PC-9 (cell line): ENCODE data around the gene NRDC. TPM values are rescaled to one million over a fixed set of nuclear protein-coding genes. Genes with fewer than 3 reads are reported as not detected.

ENCODE experiments used
- BruUV-seq: library from RNA; stranded (reverse); fragments of 400-500 nt; replicated peaks from 2 replicates; lab custom pipeline; 2021; lab: Mats Ljungman, UMichigan
- CTCF ChIA-PET: fragments of 300-600 bp; sonication (Branson Sonifier 250); formaldehyde crosslinking; loops from one replicate; lab custom pipeline; 2022; ENCODE audit warnings: antibody characterized with exemption; lab: Charles Lee
- POLR2A ChIA-PET: fragments of 300-600 bp; sonication (Branson Sonifier 250); formaldehyde crosslinking; loops from one replicate; lab custom pipeline; 2022; ENCODE audit warnings: antibody characterized with exemption; ENCODE audit not compliant: unreplicated experiment; lab: Charles Lee
- DNase-seq, 2 experiments: peaks; one replicate each; pipeline versions ENCODE4 v3.0.0 to v3.0.0-alpha.2; 2015 to 2022; ENCODE audit warnings: mixed read lengths in 1 of 2
- H2AFZ ChIP-seq: fragments of 200-600 bp; sonication (generic); 2 replicates; pipeline ENCODE4 v1.8.1; 2017; ENCODE audit warnings: antibody characterized with exemption
- H3F3A ChIP-seq: fragments of 200-600 bp; sonication (generic); 2 replicates; pipeline ENCODE4 v1.8.1; 2017; ENCODE audit warnings: antibody characterized with exemption, mild to moderate bottlenecking, low read depth; ENCODE audit not compliant: insufficient read depth
- H3K27ac ChIP-seq: fragments of 200-600 bp; sonication (generic); 2 replicates; pipeline ENCODE4 v1.6.1; 2016; ENCODE audit warnings: mixed run types
- H3K27me3 ChIP-seq: fragments of 200-600 bp; sonication (generic); 2 replicates; pipeline ENCODE4 v1.6.1; 2016; ENCODE audit warnings: low read depth, mixed run types; ENCODE audit not compliant: insufficient read depth
- H3K36me3 ChIP-seq: fragments of 200-600 bp; sonication (generic); 2 replicates; pipeline ENCODE4 v1.6.1; 2016; ENCODE audit warnings: low read depth, mixed run types
- H3K4me1 ChIP-seq: fragments of 200-600 bp; sonication (generic); replicated peaks from 2 replicates; pipeline ENCODE4 v1.6.1; 2016; ENCODE audit warnings: mixed run types; ENCODE audit not compliant: insufficient read depth
- H3K4me2 ChIP-seq: fragments of 200-600 bp; sonication (generic); 2 replicates; pipeline ENCODE4 v1.6.1; 2017; ENCODE audit warnings: mixed run types
- H3K4me3 ChIP-seq: fragments of 200-600 bp; sonication (generic); 2 replicates; pipeline ENCODE4 v1.6.1; 2016; ENCODE audit warnings: mixed run types
- H3K79me2 ChIP-seq: fragments of 200-600 bp; sonication (generic); 2 replicates; pipeline ENCODE4 v1.6.1; 2017; ENCODE audit warnings: low read depth, mixed run types
- H3K9me2 ChIP-seq: fragments of 200-600 bp; sonication (generic); 2 replicates; pipeline ENCODE4 v1.8.1; 2017; ENCODE audit warnings: mild to moderate bottlenecking; ENCODE audit not compliant: insufficient read depth
- H3K9me3 ChIP-seq: fragments of 200-600 bp; sonication (generic); 2 replicates; pipeline ENCODE4 v1.8.1; 2016; ENCODE audit warnings: low read depth; ENCODE audit not compliant: insufficient read depth
- H4K20me1 ChIP-seq: fragments of 200-600 bp; sonication (generic); 2 replicates; pipeline ENCODE4 v1.8.1; 2017; ENCODE audit not compliant: insufficient read depth
- CTCF ChIP-seq: fragments of 200-600 bp; sonication (generic); conservative IDR thresholded peaks from 2 replicates; pipeline ENCODE4 v1.6.1; 2017; ENCODE audit warnings: mixed run types, antibody characterized with exemption, mild to moderate bottlenecking, moderate library complexity
- EZH2 ChIP-seq: fragments of 200-600 bp; sonication (generic); IDR thresholded peaks from 2 replicates; pipeline ENCODE4 v1.8.0; 2017; ENCODE audit warnings: antibody characterized with exemption, low read depth
- intact Hi-C: fragments of 100-400 bp; cut with micrococcal nuclease; formaldehyde crosslinking; loops from one replicate; pipeline ENCODE4 v1.10.0; 2022; ENCODE audit not compliant: unreplicated experiment
- total RNA-seq: library from RNA; stranded (reverse); gene quantifications from 2 replicates; pipeline ENCODE4 v1.2.3, GENCODE V29; 2021

NRDC gene
- total RNA-seq, 1 experiment from 2014 or later: 219 TPM

GRCh38 chr1:51908499-51908898, 30.0 kb upstream of the NRDC start:
- no peaks in the 10 kb centered on the region for H3K27me3 ChIP-seq
- no peak for DNase-seq
- CTCF ChIA-PET: no interaction called here
- intact Hi-C loops: no loop called here
- H3K9me3 ChIP-seq: no peaks in the 10 kb centered on the region
- TF ChIP-seq EZH2 (no peak), CTCF (no peak)
- no peaks in the 10 kb centered on the region for H3F3A ChIP-seq
- no peak overlapping the region for H3K4me2 ChIP-seq
- H2AFZ ChIP-seq: no peak overlapping the region
- H3K4me1 ChIP-seq: no peaks in the 10 kb centered on the region
- H3K79me2 ChIP-seq: no peaks in the 10 kb centered on the region
- no peaks in the 10 kb centered on the region for H3K9me2 ChIP-seq
- no peaks in the 10 kb centered on the region for H3K36me3 ChIP-seq
- no peaks in the 10 kb centered on the region for H4K20me1 ChIP-seq
- H3K4me3 ChIP-seq: no peak overlapping the region
- no peak overlapping the region for H3K27ac ChIP-seq
- POLR2A ChIA-PET: no interaction called here
- BruUV-seq: no TSS peak

- Histone ChIP-seq H3K27ac (no peak overlapping the region), H3K4me3 (no peak overlapping the region), H3K9me3 (no peaks in the 10 kb centered on the region), H2AFZ (no peak overlapping the region), H3K79me2 (no peaks in the 10 kb centered on the region), H3K4me2 (no peak overlapping the region; the same call in 1 of the 2 replicates), H3K4me1 (no peaks in the 10 kb centered on the region), H3K27me3 (no peaks in the 10 kb centered on the region), H3F3A (no peaks in the 10 kb centered on the region), H4K20me1 (no peaks in the 10 kb centered on the region), H3K36me3 (no peaks in the 10 kb centered on the region), H3K9me2 (no peaks in the 10 kb centered on the region)
- TF ChIP-seq EZH2 (no peak), CTCF (no peak)
- ChIA-PET CTCF (no interaction called here), POLR2A (no interaction called here)
- no peak for DNase-seq
- no TSS peak for BruUV-seq
- intact Hi-C loops: no loop called here
Measured at GRCh38 chr1:51907079-51907702, 28.7 kb upstream of the NRDC start.

GRCh38 chr1:51906306-51907078, 28.0 kb upstream of the NRDC start:
- no peaks in the 10 kb centered on the region for H3K36me3 ChIP-seq
- intact Hi-C loops: no loop called here
- no peaks in the 10 kb centered on the region for H4K20me1 ChIP-seq
- no peaks in the 10 kb centered on the region for H3K79me2 ChIP-seq
- no peak overlapping the region for H2AFZ ChIP-seq
- ChIA-PET CTCF (no interaction called here), POLR2A (no interaction called here)
- H3F3A ChIP-seq: no peaks in the 10 kb centered on the region
- H3K4me1 ChIP-seq: no peaks in the 10 kb centered on the region
- no peaks in the 10 kb centered on the region for H3K27me3 ChIP-seq
- no TSS peak for BruUV-seq
- H3K9me3 ChIP-seq: no peaks in the 10 kb centered on the region
- no peak overlapping the region; the same call in 1 of the 2 replicates for H3K4me2 ChIP-seq
- H3K27ac ChIP-seq: no peak overlapping the region
- no peak overlapping the region for H3K4me3 ChIP-seq
- H3K9me2 ChIP-seq: no peaks in the 10 kb centered on the region
- no peak for DNase-seq
- TF ChIP-seq CTCF (no peak), EZH2 (no peak)
